HG02759 (cell line): ENCODE measurements around the gene GRIN2D.
A peak's percentile ranks its signal among the peaks of the same experiment; 100 is the strongest.

ENCODE experiments used
- ATAC-seq: cut with Tn5 transposase; IDR thresholded peaks from one replicate; pipeline ENCODE4 v1.9.1; 2021; ENCODE audit warnings: mild to moderate bottlenecking, moderate library complexity; ENCODE audit not compliant: unreplicated experiment

The GRIN2D gene

DNA sequence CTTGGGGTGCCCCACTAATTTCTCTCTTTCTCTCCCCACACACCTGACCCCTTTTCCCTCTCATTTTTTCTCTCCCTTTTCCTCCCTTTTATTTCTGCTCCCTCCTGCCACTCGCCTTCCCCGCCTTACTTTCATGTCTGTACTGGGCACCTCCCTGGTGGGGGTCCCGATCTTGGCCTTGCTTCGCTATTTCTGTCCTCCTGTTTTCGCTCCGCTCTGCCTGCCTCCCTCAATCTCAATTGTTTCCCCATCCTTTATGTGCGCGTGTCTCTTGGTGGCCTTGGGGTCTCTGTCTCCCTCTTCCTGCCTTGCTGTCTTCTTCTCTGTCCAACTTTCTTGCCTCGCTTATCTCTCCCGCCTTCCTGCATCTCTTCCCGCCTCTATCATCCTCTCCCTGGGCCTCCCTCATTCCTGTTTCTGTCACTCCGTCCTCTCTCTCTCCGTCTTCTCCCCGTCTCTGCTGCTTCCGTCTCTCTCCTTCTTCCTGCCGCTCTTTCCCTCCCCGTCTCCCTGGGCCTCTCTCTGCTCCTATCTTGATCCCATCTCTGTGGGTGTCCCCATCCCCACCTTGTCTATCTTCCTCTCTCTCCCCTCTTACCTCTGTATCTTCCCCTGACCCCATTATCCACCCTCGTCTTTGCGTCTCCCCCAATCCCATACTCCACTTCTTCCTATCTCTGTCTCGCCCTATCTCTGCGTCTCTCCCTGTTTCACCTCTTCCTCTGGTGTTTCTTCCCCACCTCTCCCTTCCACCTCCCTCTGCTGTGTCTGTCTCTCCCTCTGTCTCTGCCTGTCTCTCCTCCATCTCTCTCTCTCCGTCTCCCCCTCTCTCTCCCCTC lies 4.0 kb downstream of the GRIN2D start:
- ATAC-seq: no peak

DNA sequence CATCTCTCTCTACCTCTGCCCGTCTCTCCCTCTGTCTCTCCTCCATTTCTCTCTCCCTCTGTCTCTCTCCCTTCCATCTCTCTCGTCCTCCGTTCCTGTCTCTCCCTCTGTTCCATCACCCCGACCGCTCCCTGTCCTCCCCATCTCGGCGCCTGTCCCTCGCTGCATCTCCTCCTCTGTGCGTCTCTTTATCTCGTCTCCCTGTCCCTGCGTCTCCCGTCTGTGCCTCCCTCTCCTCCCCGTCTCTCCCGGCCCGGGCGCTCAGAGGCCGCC lies 4.6 kb downstream of the GRIN2D start:
- no peak for ATAC-seq

GRCh38 chr19:48398375-48399235 lies 5.1 kb downstream of the GRIN2D start:
- ATAC-seq: peak; percentile 82

DNA sequence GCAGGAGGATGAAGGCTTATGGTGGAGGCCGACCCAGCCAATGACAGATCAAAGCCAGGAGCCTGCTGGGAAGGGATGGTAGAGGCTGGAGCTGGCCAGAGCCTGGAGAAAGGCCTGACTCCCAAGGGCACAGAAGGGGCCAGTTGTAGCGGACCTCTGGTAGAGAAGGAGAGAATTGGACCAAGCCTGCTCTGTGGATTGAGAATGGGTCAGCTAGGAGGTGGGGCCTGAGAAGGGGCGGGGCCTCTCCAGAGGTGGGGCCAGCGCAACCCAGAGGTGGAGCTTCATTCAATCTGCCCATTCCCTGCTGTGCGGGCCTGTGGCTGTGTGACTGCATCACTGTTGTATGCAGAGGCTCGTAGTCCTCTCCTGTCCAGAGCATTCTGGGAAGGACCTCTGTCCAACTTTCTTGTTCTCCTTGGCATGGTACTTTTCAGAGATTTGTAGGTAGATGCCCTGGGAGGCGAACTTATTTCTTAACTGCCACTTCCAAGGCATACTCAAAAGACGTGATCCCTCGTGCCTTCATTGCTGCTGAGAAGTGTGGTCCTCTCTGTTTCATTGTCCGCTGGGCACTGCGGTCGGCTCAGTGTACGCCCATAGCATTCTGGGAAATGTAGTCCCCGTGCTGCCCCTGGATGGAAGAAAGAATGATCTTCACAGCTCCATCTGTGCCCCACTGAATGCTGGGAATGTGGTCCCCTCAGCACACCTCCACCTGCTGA lies 6.7 kb downstream of the GRIN2D start:
- ATAC-seq: no peak

GRCh38 chr19:48401287-48401686 lies 7.8 kb downstream of the GRIN2D start:
- no peak for ATAC-seq

DNA sequence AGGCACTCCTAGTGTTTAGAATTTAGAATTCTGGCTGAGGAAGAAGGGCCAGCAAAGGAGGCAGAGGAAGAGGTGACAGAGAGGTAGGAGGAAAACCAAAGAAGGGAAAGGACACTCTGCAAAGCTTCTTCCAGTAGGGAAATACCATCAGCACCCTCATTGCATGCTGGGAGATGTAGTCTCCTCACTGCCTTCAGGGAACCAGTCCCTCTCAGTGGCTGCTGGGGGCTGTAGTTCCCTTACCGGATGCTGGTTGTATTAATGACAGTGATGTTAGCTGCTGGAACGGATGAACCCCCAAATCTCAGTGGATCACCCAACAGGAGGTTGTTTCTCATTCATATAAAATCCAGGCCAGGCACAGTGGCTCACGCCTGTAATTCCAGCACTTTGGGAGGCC lies 10.1 kb downstream of the GRIN2D start:
- ATAC-seq: no peak

DNA sequence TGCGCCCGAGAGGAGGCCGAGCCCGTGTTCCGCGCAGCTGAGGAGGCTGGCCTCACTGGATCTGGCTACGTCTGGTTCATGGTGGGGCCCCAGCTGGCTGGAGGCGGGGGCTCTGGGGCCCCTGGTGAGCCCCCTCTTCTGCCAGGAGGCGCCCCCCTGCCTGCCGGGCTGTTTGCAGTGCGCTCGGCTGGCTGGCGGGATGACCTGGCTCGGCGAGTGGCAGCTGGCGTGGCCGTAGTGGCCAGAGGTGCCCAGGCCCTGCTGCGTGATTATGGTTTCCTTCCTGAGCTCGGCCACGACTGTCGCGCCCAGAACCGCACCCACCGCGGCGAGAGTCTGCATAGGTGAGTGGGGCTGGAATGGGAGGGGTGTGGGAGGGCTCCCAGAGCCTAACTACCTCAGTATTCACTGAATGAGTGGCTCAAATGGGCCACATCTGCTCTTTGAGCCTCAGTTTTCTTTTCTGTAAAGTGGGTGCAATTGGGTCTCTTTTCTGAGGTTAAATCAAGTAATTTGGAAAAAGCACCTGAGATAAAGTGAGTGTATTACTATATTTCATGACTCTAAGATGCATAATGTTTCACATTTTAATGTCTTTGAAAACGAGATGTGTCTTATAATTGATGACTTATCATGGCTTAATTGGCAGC lies 11.7 kb downstream of the GRIN2D start:
- no peak for ATAC-seq

DNA sequence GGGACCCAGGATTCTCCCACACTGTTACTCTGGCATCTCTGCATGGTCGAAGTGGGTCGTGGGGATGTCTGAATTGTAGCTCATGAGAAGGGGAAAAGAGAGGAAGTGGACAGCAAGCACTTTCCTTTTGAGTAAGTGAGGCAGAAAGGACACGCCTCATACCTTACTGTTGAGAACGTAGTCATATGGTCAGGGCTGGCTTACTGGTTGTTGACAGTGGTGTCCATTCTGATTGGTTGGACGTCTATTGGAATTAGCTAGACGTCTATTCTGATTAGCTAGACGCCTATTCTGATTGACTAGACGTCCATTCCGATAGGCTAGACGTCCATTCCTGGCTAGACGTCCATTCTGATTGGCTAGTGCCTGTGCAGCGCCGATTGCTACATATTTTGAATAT lies 12.4 kb downstream of the GRIN2D start:
- no peak for ATAC-seq

DNA sequence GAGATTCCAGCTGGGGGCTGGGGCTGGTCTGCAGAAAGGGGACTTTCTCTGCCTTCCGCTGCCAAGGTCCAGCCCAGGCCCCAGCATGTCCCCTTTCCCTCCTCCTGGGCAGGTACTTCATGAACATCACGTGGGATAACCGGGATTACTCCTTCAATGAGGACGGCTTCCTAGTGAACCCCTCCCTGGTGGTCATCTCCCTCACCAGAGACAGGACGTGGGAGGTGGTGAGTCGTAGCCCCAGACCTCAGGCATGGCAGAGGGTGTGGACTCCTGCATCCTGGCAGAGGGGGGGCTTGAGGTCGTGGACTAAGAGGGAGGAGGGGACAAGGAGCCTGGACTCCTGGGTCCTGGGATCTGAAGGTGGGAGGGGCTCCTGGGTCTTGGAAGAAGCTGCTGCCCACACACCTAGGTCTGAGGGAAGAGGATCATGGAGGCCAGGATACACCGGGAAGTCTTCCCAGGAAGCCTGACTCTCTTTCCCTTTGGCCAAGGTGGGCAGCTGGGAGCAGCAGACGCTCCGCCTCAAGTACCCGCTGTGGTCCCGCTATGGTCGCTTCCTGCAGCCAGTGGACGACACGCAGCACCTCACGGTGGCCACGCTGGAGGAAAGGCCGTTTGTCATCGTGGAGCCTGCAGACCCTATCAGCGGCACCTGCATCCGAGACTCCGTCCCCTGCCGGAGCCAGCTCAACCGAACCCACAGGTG lies 20.6 kb downstream of the GRIN2D start:
- ATAC-seq: no peak

GRCh38 chr19:48415395-48415794 lies 21.9 kb downstream of the GRIN2D start:
- no peak for ATAC-seq

DNA sequence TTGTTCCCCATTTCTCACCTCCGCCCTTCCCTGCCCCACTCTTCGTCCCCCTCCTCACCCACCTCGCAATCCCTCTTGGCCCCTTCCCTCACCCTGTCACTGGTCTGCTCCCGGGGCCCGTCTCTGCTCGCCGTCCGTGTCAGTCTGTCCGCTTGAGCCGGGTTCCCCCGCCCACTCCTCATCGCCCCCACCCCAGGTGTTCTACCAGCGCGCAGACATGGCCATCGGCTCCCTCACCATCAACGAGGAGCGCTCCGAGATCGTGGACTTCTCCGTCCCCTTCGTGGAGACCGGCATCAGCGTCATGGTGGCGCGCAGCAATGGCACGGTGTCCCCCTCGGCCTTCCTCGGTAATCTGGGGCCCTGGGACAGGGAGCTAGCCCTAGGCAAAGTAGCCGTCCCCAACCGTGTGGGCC lies 22.3 kb downstream of the GRIN2D start:
- no peak for ATAC-seq

GRCh38 chr19:48417421-48417820 lies 24.0 kb downstream of the GRIN2D start:
- ATAC-seq: no peak

- ATAC-seq: no peak
These were observed 25.0 kb downstream of the GRIN2D start for GRCh38 chr19:48418317-48419064.

GRCh38 chr19:48419158-48419920 lies 25.9 kb downstream of the GRIN2D start:
- no peak for ATAC-seq

- ATAC-seq: no peak
These were observed 28.1 kb downstream of the GRIN2D start for GRCh38 chr19:48421548-48421947.

DNA sequence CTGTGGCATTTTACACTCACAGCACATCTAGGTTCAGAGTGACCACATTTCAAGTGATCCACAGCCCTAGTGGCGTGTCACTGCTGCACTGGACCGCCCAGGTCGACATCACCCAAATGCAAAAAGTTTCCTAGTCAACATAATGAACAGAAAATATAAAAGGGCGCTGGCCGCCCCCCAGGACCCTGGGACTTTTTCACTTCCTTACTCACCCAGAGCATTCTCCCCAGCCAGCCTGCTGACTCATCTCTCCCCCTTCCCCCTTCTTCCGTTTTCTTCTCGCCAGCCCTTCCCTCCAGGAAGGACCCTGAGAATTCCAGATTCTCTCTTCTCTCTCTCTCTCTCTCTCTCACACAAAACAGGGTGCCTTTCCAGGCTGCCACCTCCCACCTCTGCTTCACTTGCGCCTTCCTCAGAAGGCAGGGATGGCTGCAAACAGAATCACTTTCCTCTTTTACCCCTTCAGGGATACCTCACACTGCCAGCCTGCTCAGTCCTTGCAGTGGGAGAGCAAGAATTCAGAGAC lies 31.3 kb downstream of the GRIN2D start:
- no peak for ATAC-seq

- no peak for ATAC-seq
These were observed 35.2 kb downstream of the GRIN2D start for GRCh38 chr19:48428670-48429069.

DNA sequence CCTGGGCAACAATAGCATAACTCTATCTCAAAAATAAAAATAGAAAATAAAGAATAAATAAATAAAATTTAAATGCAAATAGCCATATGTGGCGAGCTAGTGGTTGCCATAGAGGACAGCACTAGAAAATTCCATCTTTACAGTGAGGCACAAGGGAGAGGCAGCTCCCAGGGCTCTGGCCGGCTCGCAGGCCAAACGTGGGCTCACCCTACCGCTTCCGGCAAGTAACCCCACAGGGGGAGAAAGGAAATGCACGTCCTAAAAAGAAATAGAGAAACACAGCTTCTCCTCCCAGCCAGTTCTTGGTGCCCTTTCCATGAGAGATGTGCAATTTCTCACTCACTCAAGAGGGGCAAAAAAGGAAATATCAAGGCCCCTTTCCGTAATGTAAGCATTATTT lies 39.9 kb downstream of the GRIN2D start:
- no peak for ATAC-seq

GRCh38 chr19:48436586-48436985 lies 43.1 kb downstream of the GRIN2D start:
- no peak for ATAC-seq
